A204.1 (cell line): ENCODE results near the gene TRPT1.
"Not testable (repeated sequence)": the region's sequence is repeated elsewhere in the genome, so short reads cannot be mapped to it uniquely, and the experiment has no call there.

Experiments used
- FAIRE-seq: peaks from 2 replicates; lab custom pipeline; 2012; peaks lifted over from hg19 to GRCh38; lab: Jason Lieb, UNC

Gene TRPT1

GRCh38 chr11:64258356-64258755, 32.4 kb upstream of the TRPT1 start:
- no peak for FAIRE-seq

DNA sequence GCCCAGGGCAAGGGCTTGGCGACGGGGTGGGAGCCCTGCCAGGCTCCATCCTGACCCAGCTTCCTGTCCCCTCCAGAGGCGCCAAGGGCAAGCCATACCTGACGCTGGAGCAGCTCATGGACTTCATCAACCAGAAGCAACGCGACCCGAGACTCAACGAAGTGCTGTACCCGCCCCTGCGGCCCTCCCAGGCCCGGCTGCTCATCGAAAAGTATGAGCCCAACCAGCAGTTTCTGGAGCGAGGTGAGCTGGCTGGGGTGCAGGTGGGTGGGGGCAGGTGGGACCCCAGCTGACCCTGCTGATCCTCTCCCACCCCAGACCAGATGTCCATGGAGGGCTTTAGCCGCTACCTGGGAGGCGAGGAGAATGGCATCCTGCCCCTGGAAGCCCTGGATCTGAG, 30.3 kb upstream of the TRPT1 start:
- FAIRE-seq: no peak

DNA sequence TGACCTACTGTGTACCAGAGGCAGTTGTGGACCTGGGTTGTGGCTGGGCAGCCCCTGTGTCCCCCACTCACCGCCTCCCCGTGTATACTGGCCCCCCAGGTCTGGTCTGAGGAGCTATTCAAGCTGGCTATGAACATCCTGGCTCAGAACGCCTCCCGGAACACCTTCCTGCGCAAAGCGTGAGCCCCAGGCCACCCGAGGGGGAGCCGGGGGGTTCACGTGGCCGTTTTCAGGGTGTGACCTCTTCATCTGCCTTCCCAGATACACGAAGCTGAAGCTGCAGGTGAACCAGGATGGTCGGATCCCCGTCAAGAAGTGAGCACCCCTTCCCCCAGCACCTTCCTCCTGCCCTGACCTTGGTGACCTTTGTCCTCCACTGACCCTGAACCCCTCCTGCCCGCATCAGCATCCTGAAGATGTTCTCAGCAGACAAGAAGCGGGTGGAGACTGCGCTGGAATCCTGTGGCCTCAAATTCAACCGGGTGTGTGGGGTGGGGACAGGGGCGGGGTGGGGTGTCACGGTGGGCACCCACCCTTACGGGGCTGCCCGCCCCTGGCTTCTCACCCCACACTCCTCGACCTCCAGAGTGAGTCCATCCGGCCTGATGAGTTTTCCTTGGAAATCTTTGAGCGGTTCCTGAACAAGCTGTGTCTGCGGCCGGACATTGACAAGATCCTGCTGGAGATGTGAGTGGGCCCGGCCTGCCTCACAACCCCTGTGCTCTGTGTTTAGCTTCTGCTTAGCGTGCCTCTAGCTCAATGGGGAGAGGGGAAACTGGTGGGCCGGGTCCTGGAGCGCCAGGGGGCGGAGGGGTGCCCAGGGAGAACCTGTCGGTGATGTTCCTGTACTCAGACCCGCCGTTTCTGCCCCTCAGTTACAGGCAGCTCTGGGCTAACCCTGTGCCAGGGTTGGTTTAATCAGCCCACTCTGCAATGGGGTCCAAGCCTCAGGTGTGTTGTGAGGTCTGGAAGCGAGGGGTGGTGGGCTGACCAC, 29.4 kb upstream of the TRPT1 start:
- no peak for FAIRE-seq

DNA sequence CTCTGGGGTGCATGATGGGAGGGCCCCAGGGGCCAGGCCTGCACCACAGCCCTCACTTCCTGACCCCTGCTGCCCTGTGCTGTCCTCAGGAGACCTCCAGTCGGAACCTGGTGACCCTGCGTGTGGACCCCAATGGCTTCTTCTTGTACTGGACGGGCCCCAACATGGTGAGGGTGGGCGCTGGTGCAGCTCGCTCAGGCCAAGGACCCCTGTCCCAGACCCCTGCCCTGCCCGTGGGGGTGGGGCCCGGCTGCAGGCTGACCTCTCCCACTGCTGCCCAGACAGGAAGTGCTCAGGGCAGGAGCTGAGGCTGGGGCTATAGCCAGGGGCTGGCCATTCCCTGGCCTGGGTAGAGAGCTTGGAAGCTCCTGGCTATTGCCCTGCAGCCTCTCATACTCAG, 28.3 kb upstream of the TRPT1 start:
- FAIRE-seq: no peak

DNA sequence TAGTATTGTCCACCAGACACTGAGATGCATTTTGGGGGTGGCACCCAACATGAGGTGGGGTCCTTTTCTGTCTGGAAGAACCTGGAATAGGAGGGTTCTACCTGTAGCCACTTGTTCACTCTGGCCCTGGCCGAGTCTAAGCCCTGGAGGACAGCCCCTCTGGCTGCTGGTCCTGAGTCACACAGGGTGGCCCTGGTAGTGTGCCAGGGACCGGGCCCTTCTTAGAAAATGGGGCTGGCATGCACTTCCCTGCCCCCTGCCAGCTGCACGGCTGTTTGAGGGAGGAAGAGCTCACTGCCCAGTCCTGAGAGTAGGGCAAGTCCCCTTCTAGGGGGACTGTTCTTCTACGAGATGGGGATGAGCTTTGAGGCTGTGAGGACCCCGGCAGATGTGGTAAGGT, 27.5 kb upstream of the TRPT1 start:
- FAIRE-seq: no peak

- FAIRE-seq: no peak
Observed at GRCh38 chr11:64253043-64253442, 27.1 kb upstream of the TRPT1 start.

GRCh38 chr11:64252003-64252872, 26.3 kb upstream of the TRPT1 start:
- FAIRE-seq: no peak

GRCh38 chr11:64251753-64252002, 25.7 kb upstream of the TRPT1 start:
- no peak for FAIRE-seq

DNA sequence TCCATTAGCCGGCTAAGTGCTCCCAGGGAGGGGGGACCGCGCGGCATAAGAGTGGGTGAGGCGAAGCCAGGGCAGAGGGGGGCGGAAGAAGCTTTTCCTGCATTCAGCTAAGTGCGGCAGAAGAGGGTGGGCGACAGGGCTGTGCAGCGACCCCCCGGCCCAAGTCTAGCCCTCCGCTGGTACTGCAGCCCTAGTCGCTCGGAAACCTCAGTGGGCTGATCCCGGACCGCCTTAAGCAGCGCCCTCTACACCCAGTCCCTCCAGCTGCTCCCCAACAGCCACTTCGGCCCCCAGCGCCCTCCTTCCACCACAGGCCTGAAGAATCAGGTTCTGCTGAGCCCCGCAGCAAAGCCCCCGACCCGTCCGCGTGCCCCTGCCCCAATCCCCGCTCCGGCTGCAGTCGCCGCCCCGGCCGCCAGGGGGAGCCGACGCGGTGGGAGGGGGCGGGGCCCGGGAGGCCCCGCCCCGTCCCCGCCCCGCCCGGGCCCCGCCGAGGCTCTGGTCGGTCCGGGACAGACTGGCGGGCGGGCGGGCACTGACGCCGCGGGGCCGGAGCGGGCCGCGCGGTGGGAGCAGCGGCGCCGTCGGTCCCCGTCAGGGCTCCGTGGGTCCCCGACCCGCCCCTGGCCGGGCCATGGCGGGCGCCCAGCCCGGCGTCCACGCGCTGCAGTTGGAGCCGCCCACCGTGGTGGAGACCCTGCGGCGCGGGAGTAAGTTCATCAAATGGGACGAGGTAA, 25.2 kb upstream of the TRPT1 start, which contains the start of gene PLCB3:
PLCB3 (plus strand) TSS at position 515 of the 737 bp plus-strand sequence; CDS start at position 635, 120 bp downstream.
- FAIRE-seq: no peak

GRCh38 chr11:64250415-64251015, 24.5 kb upstream of the TRPT1 start:
- FAIRE-seq: no peak

DNA sequence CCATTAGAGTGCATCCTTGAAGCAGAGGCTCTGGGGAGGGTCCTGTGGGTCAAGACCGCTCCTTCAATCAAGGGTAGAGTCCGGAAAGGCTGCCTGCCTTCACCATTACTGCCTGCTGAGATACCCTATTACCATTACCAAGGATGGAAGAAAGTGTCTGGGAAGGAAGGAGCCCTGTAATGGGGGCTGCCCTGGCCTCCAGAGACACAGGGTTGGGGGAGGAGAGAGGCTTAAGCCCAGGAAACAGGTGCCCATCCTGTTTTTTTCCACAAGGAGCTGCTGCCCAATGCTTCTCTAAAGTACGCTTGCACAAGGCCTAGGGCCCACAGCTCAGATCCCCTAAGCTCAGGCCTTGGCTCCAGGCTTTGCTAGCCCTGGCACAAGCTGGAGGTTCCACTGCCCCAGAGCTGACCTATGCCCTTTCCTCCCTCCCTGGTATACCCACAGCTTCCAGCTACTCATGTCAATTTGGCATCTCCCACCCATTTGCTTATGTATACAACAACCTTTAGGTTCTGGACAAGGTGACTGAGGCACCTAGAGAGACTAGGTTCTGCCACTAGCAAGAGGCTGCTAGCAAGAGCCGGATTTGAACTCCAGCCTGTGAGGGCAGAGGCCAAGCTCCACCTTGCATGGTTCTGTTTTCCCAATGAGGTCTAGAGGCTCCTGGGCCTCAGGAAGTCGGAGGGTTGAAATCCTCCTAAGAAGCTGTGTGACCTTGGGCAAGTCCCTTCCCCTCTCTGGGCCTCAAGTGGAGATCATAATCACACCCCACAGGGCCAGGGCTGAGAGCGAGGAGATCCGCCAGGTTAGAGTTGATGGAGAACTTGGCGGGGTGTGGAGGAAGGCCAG, 23.8 kb upstream of the TRPT1 start:
- no peak for FAIRE-seq

- no peak for FAIRE-seq
Observed at GRCh38 chr11:64249038-64249437, 23.1 kb upstream of the TRPT1 start.

DNA sequence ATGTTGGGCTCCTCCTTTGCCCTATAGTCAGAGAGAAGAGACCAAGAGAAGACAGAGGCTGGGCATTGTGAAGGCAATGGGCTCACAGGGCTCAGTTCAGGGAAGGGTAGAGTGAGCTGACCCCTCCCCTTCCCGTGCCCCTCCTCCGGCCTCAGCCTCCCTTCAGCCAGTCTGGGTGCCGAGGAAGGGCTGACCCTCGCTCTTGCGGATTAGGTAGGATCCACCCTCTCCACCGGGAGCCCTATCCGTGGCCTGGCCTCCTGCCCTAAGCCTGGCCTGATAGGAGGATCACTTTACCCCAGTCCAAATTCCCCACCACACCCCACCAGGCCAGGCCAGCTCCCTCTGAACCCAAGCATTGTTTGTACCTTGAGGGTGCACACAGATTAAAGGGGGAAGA, 22.6 kb upstream of the TRPT1 start:
- no peak for FAIRE-seq

GRCh38 chr11:64247729-64248531, 21.9 kb upstream of the TRPT1 start:
- FAIRE-seq: no peak

- no peak for FAIRE-seq
Observed at GRCh38 chr11:64246871-64247728, 21.1 kb upstream of the TRPT1 start, which contains the start of gene PPP1R14B. TSS of gene PPP1R14B (minus strand) at chr11:64246943. CDS start at chr11:64246673, 270 bp downstream.

DNA sequence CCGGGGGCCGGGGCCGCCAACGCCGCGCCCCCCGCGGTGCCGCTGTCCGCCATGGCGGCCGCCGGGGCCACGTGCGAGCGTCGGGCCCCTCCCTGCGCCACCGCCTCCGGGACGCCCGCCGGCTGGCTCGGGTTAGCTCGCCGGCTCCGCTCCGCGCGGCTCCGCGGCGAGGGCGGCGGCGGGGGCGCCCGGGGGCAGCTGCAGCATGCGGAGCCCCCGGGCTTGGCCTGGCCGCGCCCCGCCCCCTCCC, 20.6 kb upstream of the TRPT1 start:
- not testable (repeated sequence) for FAIRE-seq

- FAIRE-seq: no peak
Observed at GRCh38 chr11:64245797-64246620, 20.0 kb upstream of the TRPT1 start.

- FAIRE-seq: no peak
Observed at GRCh38 chr11:64245401-64245796, 19.4 kb upstream of the TRPT1 start.

DNA sequence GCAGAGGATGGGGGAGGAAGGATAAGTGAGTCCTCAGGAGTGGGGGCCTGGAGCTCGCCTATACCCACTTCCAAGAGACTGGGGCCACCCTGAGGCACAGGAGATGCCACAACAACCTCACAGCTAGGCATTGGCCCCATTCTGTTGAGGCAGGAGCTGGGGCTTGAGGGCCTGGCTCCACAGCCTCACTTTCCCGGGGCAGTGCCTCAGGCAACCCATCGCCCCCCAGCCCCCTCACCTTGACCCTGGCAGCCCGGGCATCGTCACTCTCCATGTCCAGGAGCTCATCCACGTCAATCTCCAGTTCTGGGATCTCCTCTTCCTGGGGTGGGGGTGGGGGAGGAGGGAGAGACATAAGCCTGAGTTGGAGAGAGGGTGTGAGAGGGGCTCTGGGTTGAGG, 19.0 kb upstream of the TRPT1 start:
- FAIRE-seq: no peak
